Glomerular endothelial cell (primary cell): ENCODE measurements around the gene NEFH. TPM values are rescaled to one million over a fixed set of nuclear protein-coding genes. Genes with fewer than 3 reads are reported as not detected.

Source experiments
- DNase-seq: peaks from one replicate; pipeline ENCODE4 v3.0.0-alpha.2; 2011; ENCODE audit warnings: low read depth, low spot score; ENCODE audit errors: extremely low read depth
- total RNA-seq: library from RNA; depleted of rRNA; stranded (reverse); fragments of >200 nt; gene quantifications from 2 replicates; pipeline ENCODE4 v1.2.3, GENCODE V29; 2015

The NEFH gene
- total RNA-seq, 1 donor from 2014 or later = 1.8 TPM

DNA sequence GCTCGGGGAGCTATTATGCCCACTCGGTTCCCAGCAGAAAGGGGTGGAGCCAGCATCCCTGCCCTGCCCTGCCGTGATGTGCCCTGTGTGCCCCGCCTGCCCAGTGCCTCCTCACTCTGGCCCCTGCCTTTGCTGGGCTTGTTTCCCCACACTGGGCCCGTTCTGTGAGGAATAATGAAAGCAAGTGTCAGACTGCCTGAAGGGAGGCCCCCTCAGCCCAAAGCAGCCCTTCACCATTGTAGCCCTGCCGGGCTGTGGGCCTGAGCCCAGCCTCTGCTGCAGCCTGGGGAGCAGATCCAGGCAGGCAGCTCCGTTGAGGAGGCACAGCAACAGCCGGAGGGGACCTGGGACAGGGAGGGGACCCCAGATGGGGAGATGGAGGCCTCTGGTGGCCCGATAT lies 20.2 kb upstream of the NEFH start:
- no peak for DNase-seq

GRCh38 chr22:29461263-29461662 lies 18.8 kb upstream of the NEFH start:
- no peak for DNase-seq

DNA sequence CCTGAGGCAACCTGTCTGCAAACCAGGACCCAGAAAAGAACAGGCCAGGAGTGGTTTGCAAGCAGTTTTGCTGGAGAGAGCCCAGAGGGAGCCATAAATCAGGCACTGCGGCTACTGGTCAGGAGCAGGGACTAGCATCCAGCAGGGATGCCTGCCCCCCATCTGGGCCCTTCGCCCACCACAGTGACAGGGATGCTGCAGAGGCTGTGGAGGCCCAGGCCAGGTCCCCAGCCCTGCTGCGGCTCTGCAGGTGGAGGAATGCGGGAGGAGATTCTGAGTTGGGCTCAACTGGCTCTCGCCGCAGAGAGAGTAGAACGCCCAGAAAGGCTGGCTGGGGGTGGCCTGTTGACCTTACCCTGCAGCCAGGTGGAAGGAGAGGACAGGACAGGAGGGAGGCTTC lies 16.4 kb upstream of the NEFH start:
- no peak for DNase-seq

DNA sequence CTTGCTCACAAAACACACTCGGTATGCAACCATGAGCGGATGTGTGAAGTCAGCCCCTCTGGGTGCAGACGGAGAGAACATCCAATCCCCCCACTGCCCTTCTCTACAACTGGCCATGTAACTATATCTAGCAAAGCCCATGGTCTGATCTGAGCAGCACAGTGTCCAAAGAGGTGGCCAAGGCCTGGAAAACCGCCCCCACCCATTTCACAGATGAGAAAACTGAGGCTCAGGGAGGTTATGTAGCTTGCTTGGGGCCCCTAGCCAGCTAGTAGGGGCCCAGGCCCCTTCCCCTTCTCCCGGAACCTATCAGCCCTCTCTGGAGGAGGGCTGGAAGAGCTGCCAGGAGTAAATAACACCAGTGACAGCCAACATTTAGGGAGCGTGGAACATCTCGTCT lies 15.4 kb upstream of the NEFH start:
- DNase-seq = no peak

DNA sequence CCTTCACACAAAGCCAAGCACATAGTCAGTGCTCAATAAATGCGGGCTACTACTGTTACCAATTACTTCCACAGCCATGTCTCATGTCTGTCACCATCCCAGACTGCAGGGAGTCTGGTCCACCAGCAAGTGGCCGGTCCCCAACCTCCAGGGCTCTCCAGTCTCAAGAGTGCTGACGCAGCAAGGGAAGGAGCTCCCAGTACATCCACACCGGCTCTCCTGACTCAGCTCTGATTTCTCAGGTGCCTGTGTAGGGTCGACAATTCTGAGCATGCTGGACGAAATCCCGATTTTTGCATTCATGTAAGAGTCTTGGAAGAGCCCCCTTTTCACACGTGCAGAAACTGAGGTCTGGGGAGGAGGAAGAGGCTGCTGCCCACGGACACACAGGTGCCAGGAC lies 10.3 kb upstream of the NEFH start:
- no peak for DNase-seq

DNA sequence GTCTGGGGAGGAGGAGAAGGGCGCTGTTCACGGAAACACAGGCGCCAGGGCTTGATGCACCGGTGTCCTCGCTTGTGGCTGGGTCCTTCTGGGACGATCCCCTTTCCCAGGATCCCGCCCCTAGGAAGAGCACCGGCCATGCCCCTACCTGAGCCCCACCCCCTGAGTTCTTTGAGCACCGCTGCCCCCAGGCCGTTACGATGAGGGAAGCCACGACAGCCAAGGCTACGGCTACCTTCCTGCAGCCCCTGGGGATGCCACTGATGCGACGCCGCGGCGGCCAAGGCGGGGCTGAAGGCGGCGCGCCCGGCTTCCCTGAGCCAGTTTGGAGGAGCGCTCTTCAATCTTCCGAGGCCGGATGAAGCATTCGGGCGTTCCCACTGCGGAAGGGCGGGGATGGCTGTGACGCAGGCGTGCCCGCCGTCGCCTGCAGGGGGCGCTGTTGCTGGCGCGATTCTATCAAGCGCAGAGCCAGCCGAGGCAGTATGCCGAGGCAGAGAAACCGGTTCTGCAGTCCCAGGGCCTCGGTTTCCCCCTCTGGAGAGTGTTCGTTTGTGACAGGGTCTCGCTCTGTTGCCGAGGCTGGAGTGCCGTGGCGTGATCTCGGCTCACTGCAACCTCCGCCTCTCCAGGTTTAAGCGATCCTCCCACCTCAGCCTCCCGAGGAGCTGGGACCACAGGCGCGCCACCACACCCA lies 9.7 kb upstream of the NEFH start:
- DNase-seq = no peak

DNA sequence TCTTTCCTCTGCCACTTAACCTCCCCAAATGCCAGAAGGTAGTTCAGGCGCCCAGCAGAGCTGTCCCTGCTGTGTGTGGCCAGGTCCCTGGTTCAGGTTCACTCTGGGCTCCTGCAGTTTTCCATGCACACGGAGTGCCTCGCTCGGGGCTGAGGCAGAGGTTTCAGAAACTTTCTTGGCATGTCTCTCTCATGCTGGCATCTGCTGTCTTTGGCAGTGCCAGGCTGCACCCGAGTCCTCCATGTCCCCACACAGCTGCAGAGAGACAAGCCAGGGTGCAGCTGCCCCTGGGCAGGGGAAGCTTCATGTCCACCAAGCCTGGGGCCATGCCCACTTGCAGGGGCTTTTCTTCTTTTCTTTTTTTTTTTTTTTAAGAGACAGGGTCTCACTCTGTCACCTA lies 7.0 kb upstream of the NEFH start:
- no peak for DNase-seq

DNA sequence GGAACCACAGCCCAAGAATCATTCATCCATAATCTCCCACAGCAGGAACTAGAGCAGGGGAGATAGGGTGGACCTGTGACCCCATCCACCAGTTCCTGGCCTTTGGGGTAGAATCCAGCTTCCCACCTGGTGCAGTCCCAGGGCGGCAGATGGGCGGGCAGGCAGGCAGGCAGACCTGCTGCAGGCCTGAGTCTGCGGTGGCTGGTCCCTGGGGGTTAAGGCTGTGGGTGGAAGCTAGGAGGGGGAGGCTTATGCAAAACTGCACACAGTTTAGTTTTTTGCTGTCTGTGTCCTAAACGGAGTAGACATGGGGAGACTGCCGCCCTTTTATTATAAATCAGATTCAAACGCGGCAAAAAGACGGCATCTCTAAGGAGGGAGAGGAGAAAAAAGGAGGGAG lies 4.5 kb upstream of the NEFH start:
- no peak for DNase-seq

DNA sequence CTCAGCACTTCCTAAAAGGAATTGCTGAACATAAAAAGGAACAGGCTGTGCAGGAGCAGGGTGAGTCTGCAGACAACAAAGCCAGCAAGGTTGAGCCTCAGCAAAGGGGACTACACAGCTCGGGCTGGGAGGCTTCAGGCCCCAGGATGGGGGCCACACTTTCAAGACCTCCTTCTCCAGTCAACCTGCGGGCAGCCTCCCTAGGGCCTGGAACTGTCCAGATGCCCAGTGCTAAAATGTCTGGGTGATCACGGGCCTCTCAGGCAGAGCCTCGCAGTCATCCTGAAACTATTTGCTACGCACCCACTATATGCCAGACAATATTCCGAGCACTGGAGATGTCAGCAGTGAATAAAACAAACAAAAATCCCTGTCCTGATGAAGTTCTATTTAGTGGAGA lies 3.9 kb upstream of the NEFH start:
- no peak for DNase-seq

- DNase-seq = no peak
Observed at GRCh38 chr22:29477723-29478318, 2.2 kb upstream of the NEFH start.

DNA sequence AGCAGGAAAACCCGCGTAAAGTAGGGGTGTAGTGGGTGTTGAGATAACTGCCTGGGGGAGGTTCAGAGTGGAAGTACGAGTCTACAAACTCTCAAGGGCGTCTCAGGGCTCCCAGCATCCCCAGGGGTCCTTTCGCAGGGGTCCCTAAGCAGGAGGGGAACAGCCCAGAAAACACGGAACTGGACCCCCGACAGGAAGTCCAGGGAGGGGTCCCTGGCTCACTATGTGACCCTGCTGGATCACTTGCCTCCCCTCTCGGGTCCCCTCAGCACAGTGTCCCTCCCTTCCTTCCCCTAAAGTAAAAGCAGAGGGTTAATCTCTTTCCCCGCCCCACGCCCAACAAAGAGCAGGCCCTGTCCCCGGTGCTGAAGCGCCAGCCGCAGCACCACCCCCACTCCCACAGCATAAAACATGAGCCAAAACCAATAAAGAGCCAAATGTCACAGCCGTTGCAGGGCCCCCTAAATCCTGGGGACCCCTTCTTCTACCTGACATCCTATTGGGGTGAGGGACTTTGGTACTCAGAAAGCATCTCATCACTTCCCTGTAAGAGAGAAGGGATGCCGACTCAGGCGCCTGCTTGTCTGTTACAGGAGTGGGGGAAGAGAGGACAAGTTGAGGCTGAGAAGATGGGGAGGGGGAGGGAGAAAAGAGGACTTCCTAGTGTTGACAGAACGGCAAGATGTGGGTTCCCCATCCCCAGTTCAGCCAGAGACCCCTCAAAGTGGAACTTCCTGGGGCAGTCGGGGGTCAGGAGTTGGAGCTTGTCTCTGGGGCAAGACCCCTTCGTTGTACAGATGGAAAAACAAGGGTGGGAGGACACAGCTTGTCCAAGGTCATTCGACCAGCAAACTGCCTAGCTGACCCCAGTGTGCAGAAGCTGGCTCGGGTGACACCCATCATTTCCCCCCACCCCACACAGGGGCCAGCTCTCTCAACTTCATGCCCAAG lies 1.4 kb upstream of the NEFH start:
- DNase-seq = no peak

DNA sequence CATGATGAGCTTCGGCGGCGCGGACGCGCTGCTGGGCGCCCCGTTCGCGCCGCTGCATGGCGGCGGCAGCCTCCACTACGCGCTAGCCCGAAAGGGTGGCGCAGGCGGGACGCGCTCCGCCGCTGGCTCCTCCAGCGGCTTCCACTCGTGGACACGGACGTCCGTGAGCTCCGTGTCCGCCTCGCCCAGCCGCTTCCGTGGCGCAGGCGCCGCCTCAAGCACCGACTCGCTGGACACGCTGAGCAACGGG lies 169 bp downstream of the NEFH start:
- DNase-seq = no peak

DNA sequence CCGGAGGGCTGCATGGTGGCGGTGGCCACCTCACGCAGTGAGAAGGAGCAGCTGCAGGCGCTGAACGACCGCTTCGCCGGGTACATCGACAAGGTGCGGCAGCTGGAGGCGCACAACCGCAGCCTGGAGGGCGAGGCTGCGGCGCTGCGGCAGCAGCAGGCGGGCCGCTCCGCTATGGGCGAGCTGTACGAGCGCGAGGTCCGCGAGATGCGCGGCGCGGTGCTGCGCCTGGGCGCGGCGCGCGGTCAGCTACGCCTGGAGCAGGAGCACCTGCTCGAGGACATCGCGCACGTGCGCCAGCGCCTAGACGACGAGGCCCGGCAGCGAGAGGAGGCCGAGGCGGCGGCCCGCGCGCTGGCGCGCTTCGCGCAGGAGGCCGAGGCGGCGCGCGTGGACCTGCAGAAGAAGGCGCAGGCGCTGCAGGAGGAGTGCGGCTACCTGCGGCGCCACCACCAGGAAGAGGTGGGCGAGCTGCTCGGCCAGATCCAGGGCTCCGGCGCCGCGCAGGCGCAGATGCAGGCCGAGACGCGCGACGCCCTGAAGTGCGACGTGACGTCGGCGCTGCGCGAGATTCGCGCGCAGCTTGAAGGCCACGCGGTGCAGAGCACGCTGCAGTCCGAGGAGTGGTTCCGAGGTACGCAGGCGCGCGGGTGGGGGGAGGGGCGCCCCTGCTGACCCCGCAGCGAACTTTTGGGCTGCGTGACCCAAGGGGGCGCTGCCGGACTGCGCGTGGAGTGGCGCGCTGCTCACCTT lies 670 bp downstream of the NEFH start:
- DNase-seq = no peak

DNA sequence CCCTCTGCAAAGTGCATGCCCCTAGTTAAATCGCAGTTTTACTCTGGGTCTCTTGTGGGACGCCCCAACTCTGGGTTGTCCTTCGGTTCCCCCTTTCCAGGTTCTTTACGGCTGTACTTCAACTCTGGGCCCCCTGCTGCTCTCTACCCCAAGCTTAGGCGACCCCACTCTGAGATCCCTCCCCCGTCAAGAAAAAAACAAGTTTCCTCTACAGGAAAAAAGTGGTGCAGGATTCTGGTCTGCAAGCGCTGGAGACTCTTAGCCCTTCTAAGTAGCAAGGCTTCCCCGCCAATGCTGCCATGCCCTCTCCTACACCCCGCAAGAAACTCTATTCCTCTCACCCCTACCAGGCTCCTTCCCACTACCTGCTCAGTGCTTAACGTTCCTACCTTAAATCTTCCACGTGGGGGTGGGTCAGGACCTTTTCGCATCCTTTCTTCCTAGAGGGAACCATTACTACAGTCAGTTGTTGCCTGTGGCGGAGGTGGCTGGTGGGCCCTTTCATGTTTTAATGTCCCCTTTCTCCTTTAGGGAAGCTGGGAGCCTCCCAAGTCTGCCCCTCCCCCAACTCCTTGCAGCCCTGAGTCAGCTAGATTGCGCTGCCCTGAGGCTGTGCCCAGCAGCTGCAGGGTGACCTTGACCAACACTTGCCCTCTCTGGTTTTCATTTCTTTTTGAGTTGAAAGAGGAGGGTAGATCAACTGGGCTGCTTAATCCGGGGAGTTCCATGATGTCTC lies 1.4 kb downstream of the NEFH start:
- DNase-seq = no peak

DNA sequence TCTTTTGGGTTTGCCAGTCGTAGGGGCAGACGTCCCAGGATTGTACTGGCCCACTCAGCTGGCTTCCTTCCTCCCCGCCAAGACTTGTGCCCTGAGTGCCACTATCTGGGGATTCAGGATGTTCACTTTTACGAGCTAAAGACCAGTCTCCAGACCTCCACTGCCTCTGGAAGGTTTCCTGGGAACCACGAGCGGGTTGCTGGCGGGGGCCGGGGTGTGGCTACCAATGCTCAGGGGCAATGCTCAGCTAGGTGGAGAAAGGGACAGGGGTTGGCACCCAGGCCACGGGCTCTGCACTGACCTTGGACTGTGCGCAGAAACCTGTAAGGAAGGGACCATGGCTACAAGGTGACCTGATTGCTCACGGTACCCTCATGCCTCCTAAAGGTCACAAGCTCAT lies 2.2 kb downstream of the NEFH start:
- no peak for DNase-seq

GRCh38 chr22:29482726-29483125 lies 2.7 kb downstream of the NEFH start:
- no peak for DNase-seq

- no peak for DNase-seq
Observed at GRCh38 chr22:29483254-29483653, 3.2 kb downstream of the NEFH start.

DNA sequence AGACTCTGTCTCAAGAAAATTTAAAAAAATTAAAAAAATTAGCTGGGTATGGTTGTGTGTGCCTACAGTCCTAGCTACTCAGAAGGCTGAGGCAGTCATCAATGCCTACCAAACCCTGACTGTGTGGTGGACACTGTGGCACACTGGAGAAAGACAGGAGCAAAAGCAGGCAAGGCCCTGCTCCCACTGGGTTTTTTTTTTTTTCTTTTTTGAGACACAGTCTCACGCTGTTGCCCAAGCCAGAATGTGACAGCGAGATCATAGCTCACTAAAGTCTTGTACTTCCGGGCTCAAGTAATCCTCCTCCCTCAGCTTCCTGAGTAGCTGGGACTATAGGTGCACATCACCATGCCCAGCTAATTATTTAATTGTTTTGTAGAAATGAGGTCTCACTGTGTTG lies 4.6 kb downstream of the NEFH start:
- no peak for DNase-seq

DNA sequence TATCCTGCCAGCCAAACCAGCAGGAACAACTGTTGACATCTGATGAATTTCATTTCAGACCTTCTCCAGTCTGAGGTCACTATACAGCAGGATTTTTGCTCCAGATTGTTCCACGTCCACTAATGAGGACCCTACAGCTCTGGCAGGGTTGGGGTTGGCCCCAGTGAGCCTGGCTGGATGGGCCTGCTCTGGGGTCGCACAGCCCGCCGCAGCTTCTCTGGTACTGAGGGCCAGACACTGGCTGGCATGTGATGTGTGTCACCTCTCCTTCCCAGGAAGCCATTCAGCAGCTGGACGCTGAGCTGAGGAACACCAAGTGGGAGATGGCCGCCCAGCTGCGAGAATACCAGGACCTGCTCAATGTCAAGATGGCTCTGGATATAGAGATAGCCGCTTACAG lies 5.4 kb downstream of the NEFH start:
- no peak for DNase-seq

GRCh38 chr22:29487426-29487986 lies 7.5 kb downstream of the NEFH start:
- no peak for DNase-seq
